A673 (cell line): ENCODE results near the gene SLC25A26. TPM values are rescaled to one million over a fixed set of nuclear protein-coding genes. Genes with fewer than 3 reads are reported as not detected.

ENCODE experiments used
- BruUV-seq: library from RNA; stranded (reverse); fragments of 400-500 nt; replicated peaks from 2 replicates; lab custom pipeline; 2021; lab: Mats Ljungman, UMichigan
- CTCF ChIA-PET: fragments of 300-600 bp; sonication (Branson Sonifier 250); formaldehyde crosslinking; loops from one replicate; lab custom pipeline; 2022; ENCODE audit warnings: antibody characterized with exemption; lab: Charles Lee
- POLR2A ChIA-PET: fragments of 300-600 bp; sonication (Branson Sonifier 250); formaldehyde crosslinking; loops from one replicate; lab custom pipeline; 2022; ENCODE audit warnings: antibody characterized with exemption; ENCODE audit not compliant: low non-redundant PET; lab: Charles Lee
- DNase-seq: peaks from one replicate; pipeline ENCODE4 v3.0.0-alpha.2; 2015; ENCODE audit warnings: low spot score
- H3K27ac ChIP-seq: fragments of 200-600 bp; sonication (generic); 2 replicates; pipeline ENCODE4 v1.5.1; 2016; ENCODE audit warnings: mixed run types, low read depth, mild to moderate bottlenecking, mixed read lengths, antibody characterized with exemption, low read length; ENCODE audit not compliant: poor library complexity, severe bottlenecking
- H3K27me3 ChIP-seq: fragments of 200-600 bp; sonication (generic); replicated peaks from 2 replicates; pipeline ENCODE4 v1.6.1; 2017; ENCODE audit warnings: mixed run types, low read depth, mild to moderate bottlenecking, mixed read lengths, antibody characterized with exemption, low read length; ENCODE audit not compliant: insufficient read depth, poor library complexity
- H3K36me3 ChIP-seq: fragments of 200-600 bp; sonication (generic); 2 replicates; pipeline ENCODE4 v1.6.1; 2016; ENCODE audit warnings: mixed run types, mild to moderate bottlenecking, mixed read lengths, antibody characterized with exemption, low read length; ENCODE audit not compliant: insufficient read depth, poor library complexity, severe bottlenecking
- H3K4me1 ChIP-seq: fragments of 200-600 bp; sonication (generic); 2 replicates; pipeline ENCODE4 v1.6.1; 2017; ENCODE audit warnings: mixed run types, mild to moderate bottlenecking, mixed read lengths, antibody characterized with exemption, low read length; ENCODE audit not compliant: insufficient read depth, poor library complexity, severe bottlenecking
- H3K4me3 ChIP-seq: fragments of 200-600 bp; sonication (generic); 2 replicates; pipeline ENCODE4 v1.5.1; 2016; ENCODE audit warnings: low read depth, mixed run types, mild to moderate bottlenecking, mixed read lengths, low read length; ENCODE audit not compliant: poor library complexity, severe bottlenecking
- H3K9me3 ChIP-seq: fragments of 200-600 bp; sonication (generic); 2 replicates; pipeline ENCODE4 v1.6.1; 2016; ENCODE audit warnings: mixed run types, low read depth, mild to moderate bottlenecking, mixed read lengths, antibody characterized with exemption, low read length; ENCODE audit not compliant: poor library complexity, severe bottlenecking
- EZH2 ChIP-seq: fragments of 200-600 bp; sonication (generic); IDR thresholded peaks from 2 replicates; pipeline ENCODE4 v1.6.1; 2017; ENCODE audit warnings: borderline replicate concordance, low read depth, mild to moderate bottlenecking, mixed read lengths, antibody characterized with exemption, low read length; ENCODE audit not compliant: poor library complexity, severe bottlenecking
- intact Hi-C: fragments of 100-400 bp; cut with micrococcal nuclease; formaldehyde crosslinking; loops from one replicate; pipeline ENCODE4 v1.10.0; 2022; ENCODE audit not compliant: unreplicated experiment
- total RNA-seq: library from RNA; stranded (reverse); gene quantifications from 2 replicates; pipeline ENCODE4 v1.2.3, GENCODE V29; 2021
- TF ChIP-seq, protein P1 (sequence below): fragments of 300-800, 200-600 bp; sonication (generic); conservative IDR thresholded peaks from 2 replicates; pipeline ENCODE4 v1.5.1; 2017; ENCODE audit warnings: low read depth, mild to moderate bottlenecking, antibody characterized with exemption, low read length, moderate library complexity, mixed read lengths

Gene SLC25A26
- total RNA-seq, 1 experiment from 2014 or later = 8.9 TPM

DNA sequence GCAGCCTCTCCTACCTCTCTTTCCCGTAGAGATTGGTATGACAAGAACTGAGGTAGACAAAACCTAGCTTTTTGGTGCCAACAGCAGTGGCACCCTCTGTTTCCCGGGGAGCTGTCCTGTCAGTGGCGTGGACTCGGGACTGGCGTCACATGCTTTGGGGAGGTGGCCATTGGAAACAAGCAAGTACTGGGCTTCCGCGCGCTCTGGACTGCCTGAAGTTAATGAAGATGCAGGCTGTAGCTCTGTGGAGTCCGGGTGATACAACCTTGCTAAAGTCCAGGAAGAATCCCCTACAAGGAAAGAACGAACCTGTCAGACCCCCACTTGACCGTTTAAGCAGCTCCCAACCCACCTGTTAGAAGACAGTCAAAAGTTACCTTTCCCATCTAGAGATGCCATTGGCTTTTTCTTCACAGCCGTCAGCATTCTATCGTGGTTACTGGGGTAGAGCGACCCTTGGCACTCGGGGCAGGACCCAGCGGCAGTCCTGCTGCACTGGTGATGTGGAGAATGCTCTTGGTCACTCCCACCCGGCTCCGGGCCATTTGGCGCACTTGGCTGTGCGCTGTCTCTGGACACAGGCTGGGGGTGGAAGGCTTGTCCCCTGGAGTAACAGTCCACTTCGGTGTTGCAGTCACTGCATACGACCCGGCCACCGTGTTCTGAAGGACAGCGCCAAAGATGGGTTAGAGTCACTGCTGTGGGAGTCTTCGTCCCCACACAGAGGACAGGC lies 159.6 kb downstream of the SLC25A26 start:
- ChIA-PET CTCF (no interaction called here), POLR2A (no interaction called here)
- Histone ChIP-seq H3K27me3 (no peaks in the 10 kb centered on the region), H3K36me3 (peaks cover 37% of the 10 kb centered on the region), H3K27ac (no peak overlapping the region), H3K9me3 (no peaks in the 10 kb centered on the region), H3K4me1 (no peaks in the 10 kb centered on the region), H3K4me3 (no peak overlapping the region)
- TF ChIP-seq, protein P1, sequence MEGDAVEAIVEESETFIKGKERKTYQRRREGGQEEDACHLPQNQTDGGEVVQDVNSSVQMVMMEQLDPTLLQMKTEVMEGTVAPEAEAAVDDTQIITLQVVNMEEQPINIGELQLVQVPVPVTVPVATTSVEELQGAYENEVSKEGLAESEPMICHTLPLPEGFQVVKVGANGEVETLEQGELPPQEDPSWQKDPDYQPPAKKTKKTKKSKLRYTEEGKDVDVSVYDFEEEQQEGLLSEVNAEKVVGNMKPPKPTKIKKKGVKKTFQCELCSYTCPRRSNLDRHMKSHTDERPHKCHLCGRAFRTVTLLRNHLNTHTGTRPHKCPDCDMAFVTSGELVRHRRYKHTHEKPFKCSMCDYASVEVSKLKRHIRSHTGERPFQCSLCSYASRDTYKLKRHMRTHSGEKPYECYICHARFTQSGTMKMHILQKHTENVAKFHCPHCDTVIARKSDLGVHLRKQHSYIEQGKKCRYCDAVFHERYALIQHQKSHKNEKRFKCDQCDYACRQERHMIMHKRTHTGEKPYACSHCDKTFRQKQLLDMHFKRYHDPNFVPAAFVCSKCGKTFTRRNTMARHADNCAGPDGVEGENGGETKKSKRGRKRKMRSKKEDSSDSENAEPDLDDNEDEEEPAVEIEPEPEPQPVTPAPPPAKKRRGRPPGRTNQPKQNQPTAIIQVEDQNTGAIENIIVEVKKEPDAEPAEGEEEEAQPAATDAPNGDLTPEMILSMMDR = no peak
- intact Hi-C loops = no loop called here
- no peak for DNase-seq
- no TSS peak for BruUV-seq

DNA sequence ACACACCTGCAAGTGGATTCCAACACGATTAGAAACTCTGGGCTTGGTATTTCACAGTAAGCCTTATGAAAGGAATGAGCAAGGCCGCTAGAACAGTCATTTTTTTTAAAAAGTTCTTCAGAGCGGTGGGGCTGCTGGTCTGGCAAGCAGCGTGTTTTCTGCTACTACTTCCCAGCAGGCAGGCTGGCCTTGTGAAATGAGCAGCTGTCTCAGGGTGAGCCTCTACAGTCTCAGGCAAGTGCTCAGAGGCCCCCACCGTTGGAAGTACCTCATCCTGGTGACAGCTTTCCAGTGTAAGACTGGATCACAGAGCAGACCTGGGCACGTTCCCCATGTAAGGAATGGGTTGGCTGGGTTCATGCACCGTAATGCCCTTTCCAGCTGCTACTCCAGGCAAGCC lies 160.8 kb downstream of the SLC25A26 start:
- Histone ChIP-seq H3K36me3 (peaks cover 43% of the 10 kb centered on the region), H3K4me3 (no peak overlapping the region), H3K4me1 (no peaks in the 10 kb centered on the region), H3K27ac (no peak overlapping the region), H3K27me3 (no peaks in the 10 kb centered on the region), H3K9me3 (no peaks in the 10 kb centered on the region)
- no peak for TF ChIP-seq EZH2
- TF ChIP-seq, protein P1 = no peak
- intact Hi-C loops = no loop called here
- POLR2A ChIA-PET = no interaction called here
- no peak for DNase-seq
- BruUV-seq = no TSS peak
- CTCF ChIA-PET = no interaction called here

DNA sequence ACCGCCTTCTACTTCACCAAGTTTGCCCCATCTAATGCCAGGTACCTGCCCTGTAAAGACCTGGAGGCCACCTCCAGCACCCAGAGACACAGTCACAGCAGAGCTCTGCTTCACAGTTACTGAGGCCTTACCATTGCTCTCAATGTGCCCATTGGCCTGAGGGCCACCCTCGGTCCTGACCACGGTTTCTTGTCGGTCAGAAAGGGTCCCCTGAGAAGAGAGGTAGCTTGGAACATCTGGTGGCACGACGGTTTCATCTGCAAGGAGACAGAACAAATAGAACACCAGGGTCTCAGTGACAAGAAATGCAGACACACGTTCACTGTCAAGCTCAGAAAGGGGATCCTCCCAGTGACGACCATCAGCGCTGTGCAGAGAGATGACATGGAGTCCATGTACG lies 161.3 kb downstream of the SLC25A26 start:
- H3K36me3 ChIP-seq = peaks cover 42% of the 10 kb centered on the region
- TF ChIP-seq EZH2 = no peak
- TF ChIP-seq, protein P1 = no peak

More for the DNA sequence above, 161.3 kb downstream of the SLC25A26 start:
- BruUV-seq = no TSS peak
- Histone ChIP-seq H3K4me1 (no peaks in the 10 kb centered on the region), H3K27me3 (no peaks in the 10 kb centered on the region), H3K27ac (no peak overlapping the region), H3K4me3 (no peak overlapping the region), H3K9me3 (no peaks in the 10 kb centered on the region)
- ChIA-PET CTCF (no interaction called here), POLR2A (no interaction called here)
- intact Hi-C loops = no loop called here
- DNase-seq = no peak
